Activated T-helper 17 cell treated with anti-CD3 and anti-CD28 coated beads, Interleukin-2, amount 50 U/mL, for 72 hours (primary cell): ENCODE results near the gene CTRB1. TPM values are rescaled to one million over a fixed set of nuclear protein-coding genes. Genes with fewer than 3 reads are reported as not detected.
"Not testable (repeated sequence)": the region's sequence is repeated elsewhere in the genome, so short reads cannot be mapped to it uniquely, and the experiment has no call there.

Experiments
- ATAC-seq: fragments of 150-1000 bp; cut with Tn5 transposase; replicated peaks from 2 replicates; pipeline ENCODE4 v1.10.0; 2021; ENCODE audit warnings: mild to moderate bottlenecking, moderate library complexity
- H3K27ac Mint-ChIP-seq: one replicate; pipeline ENCODE4 v1.8.0; 2022; ENCODE audit warnings: mixed read lengths
- H3K27me3 Mint-ChIP-seq: one replicate; pipeline ENCODE4 v1.8.0; 2022; ENCODE audit warnings: mixed read lengths
- H3K36me3 Mint-ChIP-seq: one replicate; pipeline ENCODE4 v1.8.0; 2022; ENCODE audit warnings: low read depth, mild to moderate bottlenecking, mixed read lengths
- H3K4me1 Mint-ChIP-seq: one replicate; pipeline ENCODE4 v1.8.0; 2022; ENCODE audit warnings: mixed read lengths
- H3K4me3 Mint-ChIP-seq: one replicate; pipeline ENCODE4 v1.8.0; 2022; ENCODE audit warnings: mild to moderate bottlenecking, mixed read lengths
- H3K9me3 Mint-ChIP-seq: one replicate; pipeline ENCODE4 v1.8.0; 2022; ENCODE audit warnings: mixed read lengths
- total RNA-seq, 2 donors: library from RNA; stranded (reverse); gene quantifications; one replicate each; pipeline ENCODE4 v1.2.3, GENCODE V29; 2022

The CTRB1 gene
- total RNA-seq, 2 donors from 2014 or later: not detected

DNA sequence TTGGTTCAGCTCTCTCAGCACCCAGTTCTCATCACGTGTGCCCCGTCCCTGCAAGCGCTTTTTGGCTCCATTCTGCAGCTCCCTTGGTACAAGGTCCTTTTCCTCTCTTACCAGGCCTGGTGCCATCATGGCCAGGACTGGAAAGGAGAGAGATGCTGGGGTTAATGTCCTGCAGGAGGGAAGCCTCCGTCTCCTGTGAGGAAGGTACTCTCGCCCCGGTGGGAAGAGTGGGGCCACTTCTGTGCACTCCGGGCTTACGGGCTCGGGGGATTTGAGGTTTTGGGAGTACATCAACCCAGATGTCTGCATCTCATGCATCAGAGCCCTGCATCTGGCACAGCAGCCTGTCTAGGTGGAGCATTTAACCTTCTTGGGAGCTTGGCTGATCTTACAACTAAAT, 22.0 kb upstream of the CTRB1 start:
- Mint-ChIP-seq H3K9me3 (no peaks in the 10 kb centered on the region), H3K27ac (no peak overlapping the region), H3K27me3 (peaks cover 15% of the 10 kb centered on the region), H3K4me1 (peaks cover 11% of the 10 kb centered on the region), H3K36me3 (no peaks in the 10 kb centered on the region), H3K4me3 (no peak overlapping the region)
- no peak for ATAC-seq

DNA sequence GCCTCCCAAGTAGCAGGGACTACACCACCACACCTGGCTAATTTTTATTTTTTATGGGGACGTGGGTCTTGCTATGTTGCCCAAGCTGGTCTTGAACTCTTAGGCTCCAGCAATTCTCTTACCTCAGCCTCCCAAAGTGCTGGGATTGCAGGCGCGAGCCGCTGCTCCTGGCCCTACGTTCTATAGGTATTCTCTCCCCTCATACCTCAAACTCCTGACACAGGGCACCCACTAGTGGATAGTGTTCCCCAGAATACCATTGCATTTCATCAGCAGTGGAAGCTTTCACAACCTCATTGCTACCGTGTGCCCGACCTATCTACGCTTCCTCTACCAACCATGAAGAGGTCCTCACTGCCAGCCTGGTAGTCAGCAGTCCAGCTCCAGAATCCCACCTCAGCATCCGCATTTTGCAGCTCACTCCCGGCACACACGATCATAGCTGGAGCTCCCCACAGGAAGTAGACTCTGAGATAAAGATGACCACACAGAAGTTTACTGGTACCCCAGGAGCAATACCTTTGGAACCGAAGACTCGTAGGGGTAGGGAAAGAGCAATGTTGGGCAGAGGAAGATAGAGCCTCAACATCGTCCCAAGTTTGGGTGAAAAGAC, 21.2 kb upstream of the CTRB1 start:
- no peaks in the 10 kb centered on the region for H3K9me3 Mint-ChIP-seq
- no peaks in the 10 kb centered on the region for H3K36me3 Mint-ChIP-seq
- peaks cover 15% of the 10 kb centered on the region for H3K27me3 Mint-ChIP-seq
- no peak overlapping the region for H3K27ac Mint-ChIP-seq
- H3K4me1 Mint-ChIP-seq: peaks cover 11% of the 10 kb centered on the region
- H3K4me3 Mint-ChIP-seq: no peak overlapping the region
- ATAC-seq: no peak

DNA sequence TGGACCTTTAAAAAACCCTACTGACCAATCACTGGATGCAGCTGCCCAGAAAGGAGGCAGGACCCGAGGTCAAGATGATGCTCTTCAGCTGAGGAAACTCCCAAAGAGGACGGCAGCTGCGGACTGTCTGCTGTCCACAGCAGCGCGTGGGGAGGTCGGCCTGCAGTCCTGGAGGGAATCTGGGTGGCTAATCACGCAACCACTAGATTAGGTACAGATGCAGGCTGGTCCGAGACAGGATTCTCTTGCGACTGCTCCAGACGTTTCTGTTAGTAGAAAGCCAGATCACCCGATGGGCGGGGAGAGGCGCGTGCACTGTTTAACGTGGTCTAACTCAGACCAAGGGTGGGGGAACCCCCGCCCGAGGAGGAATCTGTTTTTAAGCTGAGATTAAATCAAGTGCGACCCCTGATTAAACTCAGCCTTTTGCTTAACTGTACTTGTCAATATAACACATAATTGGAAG, 20.6 kb upstream of the CTRB1 start:
- Mint-ChIP-seq H3K4me3 (no peak overlapping the region), H3K4me1 (peaks cover 11% of the 10 kb centered on the region), H3K36me3 (no peaks in the 10 kb centered on the region), H3K27me3 (peaks cover 15% of the 10 kb centered on the region), H3K27ac (no peak overlapping the region), H3K9me3 (no peaks in the 10 kb centered on the region)
- no peak for ATAC-seq

DNA sequence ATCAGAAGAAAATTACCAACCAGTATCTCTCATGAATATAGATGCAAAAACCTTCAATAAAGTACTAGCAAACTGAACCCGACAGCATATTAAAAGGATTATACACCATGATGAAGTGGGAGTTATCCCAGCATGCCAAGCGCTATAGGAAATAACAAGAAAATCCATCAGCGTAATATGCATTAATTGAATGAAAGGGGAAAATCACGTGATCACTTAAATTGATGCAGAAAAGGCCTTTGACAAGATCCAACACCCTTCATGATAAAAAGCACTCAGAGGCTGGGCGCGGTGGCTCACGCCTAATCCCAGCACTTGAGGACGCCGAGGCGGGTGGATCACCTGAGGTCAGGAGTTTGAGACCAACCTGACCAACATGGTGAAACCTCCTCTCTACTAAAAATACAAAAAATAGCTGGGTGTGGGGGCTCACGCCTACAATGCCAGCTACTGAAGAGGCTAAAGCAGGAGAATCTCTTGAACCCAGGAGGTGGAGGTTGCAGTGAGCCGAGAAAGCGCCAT, 16.7 kb upstream of the CTRB1 start:
- H3K4me3 Mint-ChIP-seq: no peak overlapping the region
- H3K4me1 Mint-ChIP-seq: peaks cover 11% of the 10 kb centered on the region
- no peak for ATAC-seq
- peaks cover 10% of the 10 kb centered on the region for H3K27me3 Mint-ChIP-seq
- no peaks in the 10 kb centered on the region for H3K9me3 Mint-ChIP-seq
- H3K36me3 Mint-ChIP-seq: no peaks in the 10 kb centered on the region
- no peak overlapping the region for H3K27ac Mint-ChIP-seq

- Mint-ChIP-seq H3K27ac (no peak overlapping the region), H3K9me3 (no peaks in the 10 kb centered on the region), H3K4me1 (peaks cover 11% of the 10 kb centered on the region), H3K27me3 (peaks cover 5% of the 10 kb centered on the region), H3K36me3 (no peaks in the 10 kb centered on the region), H3K4me3 (no peak overlapping the region)
- ATAC-seq: no peak
These were observed 15.7 kb upstream of the CTRB1 start for GRCh38 chr16:75203096-75203495.

DNA sequence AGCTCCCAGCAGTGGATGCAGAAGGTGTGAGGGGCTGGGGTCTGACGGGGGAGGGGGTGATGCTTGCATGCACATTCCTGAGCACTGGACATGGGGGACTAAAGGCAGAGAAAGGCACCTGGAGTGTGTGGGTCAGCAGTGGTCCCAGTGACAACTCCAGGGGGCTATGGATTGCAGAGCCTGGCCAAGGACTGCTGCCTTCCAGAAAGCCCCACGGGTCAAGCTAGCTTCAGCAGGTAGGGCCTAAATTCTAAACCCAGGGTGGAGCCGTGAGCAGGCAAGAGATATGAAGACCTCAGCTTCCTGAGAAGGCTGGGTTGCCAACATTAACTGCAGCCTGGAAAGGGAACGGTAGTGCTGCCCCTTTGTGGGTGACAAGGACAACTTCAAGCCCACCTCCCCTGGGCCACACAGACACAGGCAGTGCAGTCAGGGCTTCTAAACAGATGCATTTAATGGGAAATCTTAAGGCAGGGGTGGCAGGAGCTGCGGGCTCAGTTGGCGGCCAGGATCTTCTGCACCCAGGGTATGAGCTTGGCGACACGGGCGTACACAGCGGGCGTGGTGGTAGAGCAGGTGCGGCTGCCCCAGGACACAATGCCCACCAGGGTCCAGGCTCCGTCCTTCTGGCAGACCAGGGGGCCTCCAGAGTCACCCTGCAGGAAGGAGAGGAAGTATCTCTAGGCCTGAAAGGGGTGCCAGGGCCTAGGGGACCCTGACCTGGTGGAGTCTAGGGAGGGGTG, 14.9 kb upstream of the CTRB1 start:
- Mint-ChIP-seq H3K4me1 (peaks cover 11% of the 10 kb centered on the region), H3K27me3 (no peaks in the 10 kb centered on the region), H3K9me3 (no peaks in the 10 kb centered on the region), H3K36me3 (no peaks in the 10 kb centered on the region), H3K4me3 (no peak overlapping the region), H3K27ac (no peak overlapping the region)
- ATAC-seq: no peak

- H3K27me3 Mint-ChIP-seq: no peaks in the 10 kb centered on the region
- H3K36me3 Mint-ChIP-seq: no peaks in the 10 kb centered on the region
- no peaks in the 10 kb centered on the region for H3K9me3 Mint-ChIP-seq
- H3K4me1 Mint-ChIP-seq: peaks cover 11% of the 10 kb centered on the region
- H3K4me3 Mint-ChIP-seq: no peak overlapping the region
- ATAC-seq: no peak
- no peak overlapping the region for H3K27ac Mint-ChIP-seq
These were observed 14.4 kb upstream of the CTRB1 start for GRCh38 chr16:75204410-75204758.

DNA sequence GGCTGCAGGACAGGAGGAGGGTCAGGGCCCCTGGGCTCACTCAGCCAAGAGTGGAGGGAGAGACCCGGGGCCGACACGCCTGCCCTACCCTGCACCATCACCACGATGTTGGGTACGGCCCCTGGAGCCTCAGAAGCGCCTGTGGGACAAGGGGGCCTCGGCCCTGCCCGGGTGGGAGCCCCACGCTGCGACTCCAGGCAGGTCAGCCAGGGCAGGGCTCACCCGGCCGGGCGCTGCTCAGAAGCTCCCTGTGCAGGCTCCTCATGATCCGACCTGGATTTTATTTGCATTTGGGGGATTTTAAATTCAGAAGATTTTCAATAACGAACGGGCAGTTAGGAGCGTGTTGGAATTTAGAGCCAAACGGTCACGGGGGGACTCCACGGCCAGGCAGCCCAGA, 13.9 kb upstream of the CTRB1 start:
- H3K27me3 Mint-ChIP-seq, H3K4me3 Mint-ChIP-seq, H3K36me3 Mint-ChIP-seq, H3K9me3 Mint-ChIP-seq, H3K27ac Mint-ChIP-seq, ATAC-seq: not testable (repeated sequence)
- H3K4me1 Mint-ChIP-seq: peaks cover 11% of the 10 kb centered on the region

GRCh38 chr16:75205438-75205837, 13.3 kb upstream of the CTRB1 start:
- not testable (repeated sequence) for H3K36me3 Mint-ChIP-seq, H3K27ac Mint-ChIP-seq, H3K9me3 Mint-ChIP-seq, H3K27me3 Mint-ChIP-seq, ATAC-seq, H3K4me3 Mint-ChIP-seq
- H3K4me1 Mint-ChIP-seq: peaks cover 10% of the 10 kb centered on the region

GRCh38 chr16:75205961-75206748, 12.6 kb upstream of the CTRB1 start:
- not testable (repeated sequence) for H3K4me3 Mint-ChIP-seq, H3K9me3 Mint-ChIP-seq, ATAC-seq, H3K36me3 Mint-ChIP-seq, H3K27me3 Mint-ChIP-seq, H3K27ac Mint-ChIP-seq, H3K4me1 Mint-ChIP-seq

GRCh38 chr16:75206749-75207451, 11.9 kb upstream of the CTRB1 start, which contains the start of gene CTRB2:
Gene CTRB2 (minus strand): TSS chr16:75207161. CDS start chr16:75207141, 20 bp downstream.
- Mint-ChIP-seq H3K36me3 (no peaks in the 10 kb centered on the region), H3K27me3 (no peaks in the 10 kb centered on the region), H3K9me3 (no peaks in the 10 kb centered on the region), H3K4me3 (no peak within 1 kb of the TSS), H3K4me1 (no peaks in the 10 kb centered on the region), H3K27ac (no peak within 1 kb of the TSS)
- no peak for ATAC-seq

DNA sequence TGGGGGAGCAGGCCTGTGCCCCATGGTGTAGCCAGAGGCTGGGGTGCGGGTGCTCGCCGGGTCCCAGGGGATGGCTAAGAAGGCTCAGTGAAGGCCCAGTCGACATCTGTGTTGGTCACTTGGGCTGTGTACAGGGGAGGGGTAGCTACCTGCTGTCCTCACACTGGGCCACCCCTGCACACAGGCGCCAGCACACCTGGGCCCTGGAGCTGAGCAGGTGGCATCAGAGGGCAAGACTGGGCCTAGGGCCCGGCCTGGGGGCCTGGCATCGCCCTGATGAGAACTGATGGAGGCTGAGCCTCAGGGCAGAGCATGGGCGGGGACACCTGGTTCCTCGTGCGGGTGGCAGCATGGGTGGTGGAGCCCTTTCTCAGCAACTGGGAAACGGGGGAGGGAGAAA, 11.0 kb upstream of the CTRB1 start:
- Mint-ChIP-seq H3K4me1 (no peaks in the 10 kb centered on the region), H3K27ac (no peak overlapping the region), H3K36me3 (no peaks in the 10 kb centered on the region), H3K4me3 (no peak overlapping the region), H3K27me3 (no peaks in the 10 kb centered on the region), H3K9me3 (no peaks in the 10 kb centered on the region)
- ATAC-seq: no peak

GRCh38 chr16:75208242-75208825, 10.5 kb upstream of the CTRB1 start:
- H3K4me3 Mint-ChIP-seq: no peak overlapping the region
- no peaks in the 10 kb centered on the region for H3K36me3 Mint-ChIP-seq
- no peaks in the 10 kb centered on the region for H3K27me3 Mint-ChIP-seq
- H3K4me1 Mint-ChIP-seq: no peaks in the 10 kb centered on the region
- H3K9me3 Mint-ChIP-seq: no peaks in the 10 kb centered on the region
- no peak overlapping the region for H3K27ac Mint-ChIP-seq
- no peak for ATAC-seq
